SH-SY5Y (cell line): ENCODE data around the gene VIL1.

Experiments used
- GATA2 ChIP-seq: IDR thresholded peaks from 2 replicates; pipeline ENCODE4 v1.6.1; 2011; ENCODE audit warnings: mild to moderate bottlenecking, low read depth, low read length
- GATA3 ChIP-seq: IDR thresholded peaks from 2 replicates; pipeline ENCODE4 v1.6.1; 2011; ENCODE audit warnings: low read depth, mild to moderate bottlenecking, low read length, moderate library complexity

GRCh38 chr2:218406209-218406948 is 12.5 kb upstream of the VIL1 start:
- TF ChIP-seq GATA2 = no peak
- TF ChIP-seq GATA3 = no peak
